ENCODE results near the gene IQSEC1.
"Not testable (repeated sequence)": the region's sequence is repeated elsewhere in the genome, so short reads cannot be mapped to it uniquely, and the experiment has no call there.

The IQSEC1 gene

DNA sequence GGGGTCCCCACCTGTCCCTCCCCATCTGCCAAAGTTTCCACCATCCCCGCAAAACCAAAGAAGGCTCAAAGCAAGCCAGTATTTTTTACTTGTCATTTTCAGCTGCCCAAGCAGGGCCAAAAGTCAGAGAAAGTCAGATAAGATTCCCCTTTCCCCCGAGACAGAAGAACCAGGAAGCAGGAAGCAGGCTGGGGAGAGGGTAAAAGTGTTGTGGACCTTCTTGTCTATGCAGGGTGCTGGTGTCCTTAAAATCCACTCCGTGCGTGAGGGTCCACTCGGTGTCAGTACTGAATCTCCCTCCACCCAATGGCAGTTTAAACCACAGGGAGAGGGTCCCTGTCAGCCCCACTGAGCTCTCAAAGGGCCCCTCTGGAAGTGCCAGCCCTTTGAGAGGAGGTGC, 211.6 kb downstream of the IQSEC1 start:
- FAIRE-seq = no peak

DNA sequence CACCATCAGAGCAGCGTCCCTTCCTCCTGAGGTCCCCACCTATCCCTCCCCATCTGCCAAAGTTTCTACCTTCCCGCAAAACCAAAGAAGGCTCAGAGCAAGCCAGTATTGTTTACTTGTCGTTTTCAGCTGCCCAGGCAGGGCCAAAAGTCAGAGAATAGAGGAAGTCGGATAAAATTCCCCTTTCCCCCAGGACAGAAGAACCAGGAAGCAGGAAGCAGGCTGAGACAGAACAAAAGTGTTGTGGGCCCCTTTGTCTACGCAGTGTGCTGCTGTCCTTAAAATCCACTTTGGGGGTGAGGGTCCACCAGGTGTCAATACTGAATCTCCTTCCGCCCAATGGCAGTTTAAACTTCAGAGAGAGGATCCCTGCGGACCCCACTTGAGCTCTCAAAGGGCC, 213.4 kb downstream of the IQSEC1 start:
- no peak for FAIRE-seq

DNA sequence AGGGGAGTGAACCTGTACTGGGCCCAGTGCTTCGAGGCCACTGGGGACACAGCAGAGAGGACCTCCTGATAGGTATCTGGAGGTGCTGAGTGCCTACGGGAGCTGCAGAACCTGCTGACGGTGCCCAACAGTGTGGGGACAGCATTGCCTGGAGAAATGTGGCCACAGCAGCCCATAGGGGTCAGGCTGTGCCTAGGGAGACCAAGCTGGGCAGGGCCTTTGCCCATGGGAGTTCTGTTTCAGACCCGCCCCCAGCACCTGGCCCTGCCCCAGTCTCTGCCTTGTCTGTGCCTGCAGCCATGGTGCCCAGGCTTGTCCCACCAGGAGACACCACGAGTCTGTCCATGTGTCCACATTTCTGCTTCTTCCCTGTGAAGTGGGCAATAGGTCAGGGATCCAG, 216.6 kb downstream of the IQSEC1 start:
- no peak for FAIRE-seq

DNA sequence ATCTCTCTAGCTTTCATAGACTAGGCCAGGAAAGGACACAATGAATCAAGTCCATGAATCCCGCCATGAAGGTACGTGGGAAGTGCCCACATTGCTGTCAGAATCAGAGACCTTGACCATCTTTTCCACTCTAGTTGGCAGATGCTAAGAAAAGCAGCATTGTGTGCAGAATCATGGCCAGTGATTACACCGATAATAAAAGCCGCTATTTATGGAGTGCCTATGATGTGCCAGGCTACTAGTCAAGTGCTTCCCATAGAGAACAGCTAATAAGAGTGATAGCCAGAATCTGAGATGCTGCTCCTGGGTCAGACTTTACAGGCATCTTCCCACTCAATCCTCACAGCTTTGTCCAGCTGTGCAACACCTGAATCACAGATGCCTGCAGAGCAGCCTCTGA, 218.7 kb downstream of the IQSEC1 start:
- no peak for FAIRE-seq

DNA sequence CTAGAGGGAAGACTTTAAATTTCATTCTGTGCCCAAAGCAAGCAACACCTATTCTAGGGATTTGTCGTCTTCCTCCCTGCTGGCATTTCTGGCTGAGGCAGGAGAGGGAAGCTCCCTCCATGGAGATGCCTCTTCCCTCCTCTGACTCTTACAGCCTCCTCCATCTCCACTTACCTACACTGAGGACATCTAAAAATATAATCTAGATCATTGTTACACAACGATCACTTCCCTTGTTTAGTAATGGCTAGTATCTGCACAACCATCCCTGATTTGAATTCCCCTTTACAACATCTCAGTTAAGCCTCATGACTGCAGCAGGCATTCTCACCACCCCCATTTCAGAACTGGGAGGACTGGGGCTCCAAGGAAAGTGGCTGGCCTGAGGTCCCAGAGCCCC, 219.4 kb downstream of the IQSEC1 start:
- not testable (repeated sequence) for FAIRE-seq

DNA sequence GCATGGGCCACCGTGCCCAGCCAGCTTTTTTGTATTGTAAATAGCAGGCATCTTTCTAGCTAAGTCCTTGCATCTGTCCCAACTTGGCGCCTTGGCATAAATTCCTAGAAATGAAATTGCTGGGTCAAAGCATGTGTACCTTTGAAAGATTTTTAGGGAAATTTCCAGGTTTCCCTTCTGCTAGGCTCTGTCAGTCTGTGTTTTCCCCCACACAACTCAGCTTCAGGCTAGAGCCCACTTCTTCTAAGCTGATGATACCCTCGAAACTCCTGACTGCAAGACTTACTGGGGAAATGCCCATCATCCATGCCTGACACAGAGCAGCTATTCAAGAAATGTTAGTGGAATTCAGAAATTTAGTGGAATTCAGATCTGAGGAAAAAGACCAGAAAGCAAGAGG, 221.0 kb downstream of the IQSEC1 start:
- no peak for FAIRE-seq

Measured in TTC549 (cell line).